GM21360 (cell line): ENCODE data around the gene AP2B1.
"Not testable (repeated sequence)": the region's sequence is repeated elsewhere in the genome, so short reads cannot be mapped to it uniquely, and the experiment has no call there.

Experiments used
- ATAC-seq: cut with Tn5 transposase; IDR thresholded peaks from one replicate; pipeline ENCODE4 v1.9.1; 2021; ENCODE audit warnings: mild to moderate bottlenecking, moderate library complexity; ENCODE audit not compliant: unreplicated experiment

AP2B1 gene

GRCh38 chr17:35587074-35587961 is at the start of gene AP2B1:
Gene AP2B1, plus strand, starts transcription at chr17:35587322. Its CDS starts 6,709 bp downstream, at chr17:35594031.
- ATAC-seq, result peak; percentile 79

- no peak for ATAC-seq
Measured at GRCh38 chr17:35537601-35538141, 49.5 kb upstream of the AP2B1 start, which contains the start of gene SLFN12L. Gene SLFN12L, minus strand, starts transcription at chr17:35537678. Its CDS starts 15,314 bp downstream, at chr17:35522364.

GRCh38 chr17:35539659-35540026 is 47.5 kb upstream of the AP2B1 start:
- no peak for ATAC-seq

GRCh38 chr17:35540589-35541404 is 46.3 kb upstream of the AP2B1 start:
- ATAC-seq, result no peak

- ATAC-seq, result no peak
Measured at GRCh38 chr17:35541434-35541833, 45.7 kb upstream of the AP2B1 start.

GRCh38 chr17:35542990-35543389 is 44.1 kb upstream of the AP2B1 start:
- ATAC-seq, result no peak

GRCh38 chr17:35543856-35544255 is 43.3 kb upstream of the AP2B1 start:
- no peak for ATAC-seq

GRCh38 chr17:35545150-35545549 is 42.0 kb upstream of the AP2B1 start:
- no peak for ATAC-seq

GRCh38 chr17:35546487-35546886 is 40.6 kb upstream of the AP2B1 start:
- no peak for ATAC-seq

- no peak for ATAC-seq
Measured at GRCh38 chr17:35548208-35548810, 38.8 kb upstream of the AP2B1 start.

- no peak for ATAC-seq
Measured at GRCh38 chr17:35548978-35549377, 38.1 kb upstream of the AP2B1 start.

- ATAC-seq, result no peak
Measured at GRCh38 chr17:35553310-35553709, 33.8 kb upstream of the AP2B1 start.

GRCh38 chr17:35554668-35555067 is 32.5 kb upstream of the AP2B1 start:
- ATAC-seq, result no peak

GRCh38 chr17:35555691-35556090 is 31.4 kb upstream of the AP2B1 start:
- ATAC-seq, result no peak

GRCh38 chr17:35557353-35557752 is 29.8 kb upstream of the AP2B1 start:
- no peak for ATAC-seq

- no peak for ATAC-seq
Measured at GRCh38 chr17:35559495-35560210, 27.5 kb upstream of the AP2B1 start.

GRCh38 chr17:35560703-35561102 is 26.4 kb upstream of the AP2B1 start, which contains the start of gene SLFN14:
Gene SLFN14, minus strand, starts transcription at chr17:35560819. Its CDS starts 2,757 bp downstream, at chr17:35558062.
- ATAC-seq, result no peak

GRCh38 chr17:35563181-35563580 is 23.9 kb upstream of the AP2B1 start:
- not testable (repeated sequence) for ATAC-seq

GRCh38 chr17:35566968-35567367 is 20.2 kb upstream of the AP2B1 start:
- no peak for ATAC-seq

- no peak for ATAC-seq
Measured at GRCh38 chr17:35568561-35568960, 18.6 kb upstream of the AP2B1 start.
